H1 (cell line): ENCODE measurements around the gene GSG1L. TPM values are rescaled to one million over a fixed set of nuclear protein-coding genes. Genes with fewer than 3 reads are reported as not detected.

Experiments
- CTCF ChIA-PET: fragments of 300-600 bp; sonication (Branson Sonifier 250); formaldehyde crosslinking; loops from one replicate; lab custom pipeline; 2021; ENCODE audit not compliant: partially characterized antibody; lab: Charles Lee
- POLR2A ChIA-PET: fragments of 300-600 bp; sonication (Branson Sonifier 250); formaldehyde crosslinking; loops from one replicate; lab custom pipeline; 2021; ENCODE audit warnings: inconsistent platforms; ENCODE audit not compliant: partially characterized antibody; lab: Charles Lee
- DNase-seq, 2 experiments: peaks; one replicate each; pipeline versions ENCODE4 v3.0.0 to v3.0.0-alpha.2; 2010 to 2022; ENCODE audit warnings: low spot score in 2 of 2, low read depth in 1 of 2, mixed read lengths in 1 of 2
- FAIRE-seq: peaks from 2 replicates; lab custom pipeline; 2011; peaks lifted over from hg19 to GRCh38; lab: Jason Lieb, UNC
- H2AFZ ChIP-seq: 2 replicates; pipeline ENCODE4 v1.8.1; 2012; ENCODE audit warnings: low read length, inconsistent platforms
- H2AK5ac ChIP-seq: 2 replicates; pipeline ENCODE4 v1.6.1; 2013; ENCODE audit warnings: low read depth, low read length
- H2BK120ac ChIP-seq: replicated peaks from 2 replicates; pipeline ENCODE3; 2013; ENCODE audit warnings: low read depth, low read length, inconsistent platforms
- H2BK12ac ChIP-seq: 2 replicates; pipeline ENCODE4 v1.6.1; 2013; ENCODE audit warnings: low read depth, low read length
- H2BK15ac ChIP-seq: 2 replicates; pipeline ENCODE4 v1.6.1; 2013; ENCODE audit warnings: low read length
- H2BK20ac ChIP-seq: 2 replicates; pipeline ENCODE4 v1.6.1; 2013; ENCODE audit warnings: low read length
- H2BK5ac ChIP-seq: 2 replicates; pipeline ENCODE4 v1.6.1; 2013; ENCODE audit warnings: low read depth, low read length
- H3K14ac ChIP-seq: 2 replicates; pipeline ENCODE4 v1.6.1; 2013; ENCODE audit warnings: inconsistent platforms; ENCODE audit not compliant: insufficient read length
- H3K18ac ChIP-seq: 2 replicates; pipeline ENCODE4 v1.6.1; 2013; ENCODE audit warnings: low read length; ENCODE audit errors: extremely low read depth
- H3K23ac ChIP-seq: 2 replicates; pipeline ENCODE4 v1.6.1; 2013; ENCODE audit warnings: inconsistent platforms; ENCODE audit not compliant: insufficient read length
- H3K23me2 ChIP-seq: 2 replicates; pipeline ENCODE4 v1.6.1; 2013; ENCODE audit warnings: low read depth, low read length
- H3K27ac ChIP-seq: 2 replicates; pipeline ENCODE4 v1.6.1; 2011; ENCODE audit warnings: low read depth, low read length, inconsistent platforms
- H3K27me3 ChIP-seq, 4 experiments: replicated peaks in 1 of 4; 1 replicate in 1 of 4; 2 replicates in 3 of 4; pipeline versions ENCODE4 v1.6.1 to v1.8.1; 2011 to 2013; ENCODE audit warnings: low read length in 3 of 4, mild to moderate bottlenecking in 3 of 4, inconsistent platforms in 2 of 4, mixed read lengths in 2 of 4, moderate library complexity in 1 of 4; ENCODE audit not compliant: control insufficient read depth in 3 of 4, insufficient read depth in 3 of 4; ENCODE audit errors: extremely low read depth in 1 of 4
- H3K36me3 ChIP-seq, 4 experiments: 2 replicates each; pipeline versions ENCODE4 v1.6.1 to v1.8.1; 2011 to 2013; ENCODE audit warnings: mild to moderate bottlenecking in 4 of 4, low read length in 3 of 4, moderate library complexity in 2 of 4, control low read depth in 1 of 4, inconsistent platforms in 1 of 4; ENCODE audit not compliant: insufficient read depth in 4 of 4, control insufficient read depth in 2 of 4
- H3K4ac ChIP-seq: replicated peaks from 2 replicates; pipeline ENCODE3; 2013; ENCODE audit warnings: low read length, low read depth, mixed read lengths, inconsistent platforms; ENCODE audit not compliant: insufficient read length
- H3K4me1 ChIP-seq, 4 experiments: replicated peaks in 1 of 4; 1 replicate in 1 of 4; 2 replicates in 3 of 4; pipeline versions ENCODE4 v1.6.1 to v1.8.1; 2011 to 2013; ENCODE audit warnings: low read length in 3 of 4, inconsistent platforms in 2 of 4, mixed read lengths in 1 of 4; ENCODE audit not compliant: insufficient read depth in 4 of 4, control insufficient read depth in 3 of 4
- H3K4me2 ChIP-seq, 2 experiments: 2 replicates each; pipeline versions ENCODE4 v1.6.1 to v1.8.1; 2011 to 2013; ENCODE audit warnings: low read depth in 2 of 2, low read length in 2 of 2, control low read depth in 1 of 2, inconsistent platforms in 1 of 2, mild to moderate bottlenecking in 1 of 2; ENCODE audit not compliant: insufficient read depth in 1 of 2
- H3K4me3 ChIP-seq, 4 experiments: fragments of 200-600, 300-600 bp in 1 of 4; sonication (generic), shearing (Covaris generic), sonication (Bioruptor Twin) in 1 of 4; 2 replicates each; pipeline versions ENCODE4 v1.5.1 to v1.8.1; 2011 to 2016; ENCODE audit warnings: low read length in 4 of 4, low read depth in 3 of 4, control low read depth in 2 of 4, inconsistent platforms in 2 of 4, mild to moderate bottlenecking in 2 of 4, mixed read lengths in 1 of 4, moderate library complexity in 1 of 4; ENCODE audit not compliant: insufficient read depth in 2 of 4; ENCODE audit errors: extremely low read depth in 1 of 4
- H3K56ac ChIP-seq: replicated peaks from 2 replicates; pipeline ENCODE3; 2013; ENCODE audit warnings: low read depth, mild to moderate bottlenecking, mixed read lengths, low read length, inconsistent platforms; ENCODE audit not compliant: insufficient read length
- H3K79me1 ChIP-seq: 2 replicates; pipeline ENCODE4 v1.6.1; 2013; ENCODE audit warnings: low read depth, low read length, control low read depth
- H3K79me2 ChIP-seq, 2 experiments: 2 replicates each; pipeline versions ENCODE4 v1.6.1 to v1.8.1; 2012 to 2013; ENCODE audit warnings: low read length in 2 of 2, mild to moderate bottlenecking in 2 of 2, inconsistent platforms in 1 of 2; ENCODE audit not compliant: insufficient read depth in 2 of 2, control insufficient read depth in 1 of 2
- H3K9ac ChIP-seq, 4 experiments: replicated peaks in 1 of 4; 1 replicate in 1 of 4; 2 replicates in 3 of 4; pipeline versions ENCODE4 v1.6.1 to v1.8.1; 2011 to 2013; ENCODE audit warnings: low read depth in 3 of 4, low read length in 3 of 4, control low read depth in 2 of 4, mild to moderate bottlenecking in 2 of 4, moderate library complexity in 2 of 4, inconsistent platforms in 1 of 4; ENCODE audit errors: extremely low read depth in 1 of 4
- H3K9me3 ChIP-seq, 2 experiments: 2 replicates each; pipeline versions ENCODE4 v1.6.1 to v1.8.1; 2012 to 2013; ENCODE audit warnings: mild to moderate bottlenecking in 2 of 2, moderate library complexity in 2 of 2, control low read depth in 1 of 2, inconsistent platforms in 1 of 2, low read depth in 1 of 2, low read length in 1 of 2, mixed read lengths in 1 of 2; ENCODE audit not compliant: insufficient read depth in 2 of 2
- H4K20me1 ChIP-seq, 2 experiments: replicated peaks in 1 of 2; 2 replicates each; pipeline versions ENCODE3 to v1.8.1; 2011 to 2013; ENCODE audit warnings: inconsistent platforms in 2 of 2, low read length in 2 of 2, mild to moderate bottlenecking in 1 of 2; ENCODE audit not compliant: insufficient read depth in 2 of 2, control insufficient read depth in 1 of 2
- H4K5ac ChIP-seq: 2 replicates; pipeline ENCODE4 v1.6.1; 2013; ENCODE audit warnings: low read length, low read depth, mixed read lengths, inconsistent platforms; ENCODE audit not compliant: insufficient read length
- H4K8ac ChIP-seq: 2 replicates; pipeline ENCODE4 v1.8.0; 2013; ENCODE audit warnings: mild to moderate bottlenecking, moderate library complexity, low read length, inconsistent platforms; ENCODE audit not compliant: insufficient read depth; ENCODE audit errors: extremely low read depth
- H4K91ac ChIP-seq: replicated peaks from 2 replicates; pipeline ENCODE3; 2013; ENCODE audit warnings: low read length, mixed read lengths, inconsistent platforms; ENCODE audit not compliant: insufficient read length
- NRF1 ChIP-seq: IDR thresholded peaks from 2 replicates; pipeline ENCODE4 v1.6.1; 2011; ENCODE audit warnings: mild to moderate bottlenecking, low read depth, low read length, improper control_type of control experiment
- POLR2A ChIP-seq, 2 experiments: IDR thresholded peaks; 1 replicate in 1 of 2; 2 replicates in 1 of 2; pipeline ENCODE4 v1.6.1; 2011; ENCODE audit warnings: low read depth in 2 of 2, low read length in 2 of 2, mild to moderate bottlenecking in 2 of 2; ENCODE audit errors: control extremely low read depth in 1 of 2
- WGBS, 2 experiments: shearing (Covaris generic) in 1 of 2; methylation state at CpG; one replicate each; pipeline versions ENCODE4 v1.1.6 to v1.1.7; 2013 to 2015; ENCODE audit warnings: low lambda C conversion rate in 2 of 2, mixed read lengths in 2 of 2, inconsistent platforms in 1 of 2, low coverage in 1 of 2, missing lambda C conversion rate in 1 of 2; ENCODE audit not compliant: insufficient replicate concordance in 2 of 2, insufficient coverage in 1 of 2, insufficient read length in 1 of 2; ENCODE audit errors: extremely low coverage in 1 of 2, missing lambda C conversion rate in 1 of 2; 5-methylcytosine and 5-hydroxymethylcytosine counted together
- polyA plus RNA-seq, 7 experiments: library from polyadenylated mRNA; depleted of rRNA in 3 of 7; stranded (reverse) in 5 of 7; unstranded in 2 of 7; fragments of >200 nt in 5 of 7; fragments of 200-250 nt in 2 of 7; gene quantifications; 1 replicate in 5 of 7; 2 replicates in 1 of 7; 4 replicates in 1 of 7; pipeline versions ENCODE4 v1.2.1 to v1.2.3, GENCODE V29; 2011 to 2013; ENCODE audit warnings: missing spikeins in 2 of 7, mixed read lengths in 2 of 7
- total RNA-seq: library from RNA; stranded (reverse); fragmentation: NEBNext Ultra II Directional; extraction: Animal tissue kit (Norgen Biotek cat#: 25700); gene quantifications from 2 replicates; pipeline ENCODE4 v1.2.1, GENCODE V29; 2021

The GSG1L gene
- total and polyA plus RNA-seq, 2 of the 8 experiments (the other 6 are each of a cell fraction or from before 2014, with no cell fraction given) = 0.71 to 1.1 TPM

- H2BK5ac ChIP-seq = no peak overlapping the region
- H4K8ac ChIP-seq = no peak overlapping the region
- H3K9me3 ChIP-seq = no peaks in the 10 kb centered on the region
- POLR2A ChIA-PET = interaction anchor here (1.0 kb wide), 1 partner anchor 15 kb away, joined by 3 read pairs; no protein-coding TSS in a partner anchor
- no peak overlapping the region for H3K4ac ChIP-seq
- no peak overlapping the region for H3K23ac ChIP-seq
- H3K9ac ChIP-seq = no peak overlapping the region
- no peak overlapping the region for H3K4me3 ChIP-seq
- no peak overlapping the region for H2BK120ac ChIP-seq
- no peak for FAIRE-seq
- no peak overlapping the region for H2BK15ac ChIP-seq
- H3K27ac ChIP-seq = no peak overlapping the region
- DNase-seq = no peak
- H3K14ac ChIP-seq = no peak overlapping the region
- H3K36me3 ChIP-seq = no peaks in the 10 kb centered on the region
- no peak overlapping the region for H3K18ac ChIP-seq
- no peak overlapping the region for H4K91ac ChIP-seq
- CTCF ChIA-PET = interaction anchor here (0.7 to 1.7 kb wide), 6 partner anchors 11 to 131 kb away, joined by 3 to 6 read pairs (median 3); no protein-coding TSS in a partner anchor
- H4K20me1 ChIP-seq = peaks cover 0 to 3% of the 10 kb centered on the region in 2 experiments
- H3K23me2 ChIP-seq = peaks cover 7% of the 10 kb centered on the region; the same call in 1 of the 2 replicates
- H2BK12ac ChIP-seq = no peak overlapping the region
- no peak overlapping the region for H2BK20ac ChIP-seq
- H2AK5ac ChIP-seq = no peak overlapping the region
- no peak overlapping the region for H2AFZ ChIP-seq
- no peaks in the 10 kb centered on the region; a peak in 1 of 7 replicates for H3K4me1 ChIP-seq
- H3K79me2 ChIP-seq = no peaks in the 10 kb centered on the region
- no peak overlapping the region for H4K5ac ChIP-seq
- no peaks in the 10 kb centered on the region for H3K79me1 ChIP-seq
- H3K27me3 ChIP-seq = no peaks in the 10 kb centered on the region
- WGBS, 2 experiments = 96% methylated on average over 7 of the region's 7 CpGs; no CpG with 5 or more reads in 1 of the 2 experiments
- no peak overlapping the region for H3K56ac ChIP-seq
- H3K4me2 ChIP-seq = no peak overlapping the region
- TF ChIP-seq NRF1 (no peak), POLR2A (IDR thresholded peaks at IDR 0.05; ENCODE audit: control extremely low read depth in 1 of 2, low read depth in 2 of 2, low read length in 2 of 2) (no peak)
Observed at GRCh38 chr16:27824006-27824405, 239.5 kb downstream of the GSG1L start.
